B cell (primary cell): ENCODE results near the gene AGAP1. TPM values are rescaled to one million over a fixed set of nuclear protein-coding genes. Genes with fewer than 3 reads are reported as not detected.

Experiments used
- ATAC-seq: fragments of 200-7000 bp; cut with Tn5 transposase; one replicate; pipeline ENCODE4 v1.10.0; 2021; ENCODE audit warnings: low read depth, mild to moderate bottlenecking, moderate number of reproducible peaks, moderate library complexity
- CTCF ChIA-PET: fragments of 350-600 bp; sonication (Branson Sonifier 250); formaldehyde crosslinking; loops from one replicate; lab custom pipeline; 2021; ENCODE audit warnings: antibody characterized with exemption, inconsistent platforms; lab: Charles Lee
- POLR2A ChIA-PET: fragments of 350-600 bp; sonication (Branson Sonifier 250); formaldehyde crosslinking; loops from one replicate; lab custom pipeline; 2021; ENCODE audit warnings: antibody characterized with exemption; lab: Charles Lee
- DNase-seq: peaks from one replicate; pipeline ENCODE4 v3.0.0; 2013
- H2AFZ ChIP-seq: 2 replicates; pipeline ENCODE4 v1.6.1; 2012; ENCODE audit warnings: mild to moderate bottlenecking, low read depth, low read length; ENCODE audit not compliant: insufficient read depth, poor library complexity, severe bottlenecking
- H3K27ac ChIP-seq, 2 donors: 1 replicate in 1 of 2; 2 replicates in 1 of 2; pipeline ENCODE4 v1.5.1; 2012 to 2013; ENCODE audit warnings: low read length in 2 of 2, mild to moderate bottlenecking in 2 of 2, moderate library complexity in 1 of 2
- H3K27me3 ChIP-seq, 4 experiments: fragments of 200-600 bp in 1 of 4; sonication (generic) in 1 of 4; replicated peaks in 1 of 4; 1 replicate in 2 of 4; 2 replicates in 2 of 4; pipeline versions ENCODE4 v1.6.1 to v1.7.0; 2013 to 2016; ENCODE audit warnings: low read length in 3 of 4, mild to moderate bottlenecking in 2 of 4, mixed read lengths in 1 of 4, moderate library complexity in 1 of 4; ENCODE audit not compliant: insufficient read depth in 4 of 4, control insufficient read depth in 3 of 4; ENCODE audit errors: control extremely low read depth in 1 of 4
- H3K36me3 ChIP-seq, 2 experiments: replicated peaks in 1 of 2; 1 replicate in 1 of 2; 2 replicates in 1 of 2; pipeline versions ENCODE4 v1.6.1 to v1.7.1; 2013; ENCODE audit warnings: low read length in 1 of 2; ENCODE audit not compliant: insufficient read depth in 2 of 2, control insufficient read depth in 1 of 2; ENCODE audit errors: control extremely low read depth in 1 of 2, extremely low read depth in 1 of 2
- H3K4me1 ChIP-seq, 2 donors: fragments of 200-600 bp in 1 of 2; sonication (generic) in 1 of 2; 1 replicate in 1 of 2; 2 replicates in 1 of 2; pipeline versions ENCODE4 v1.5.1 to v1.6.1; 2013 to 2017; ENCODE audit warnings: low read length in 2 of 2; ENCODE audit not compliant: control insufficient read depth in 2 of 2, insufficient read depth in 2 of 2
- H3K4me2 ChIP-seq: replicated peaks from 2 replicates; pipeline ENCODE3; 2012; ENCODE audit warnings: mild to moderate bottlenecking, low read depth, low read length; ENCODE audit not compliant: poor library complexity, severe bottlenecking
- H3K4me3 ChIP-seq, 5 experiments: fragments of 200-600 bp in 1 of 5; sonication (generic) in 1 of 5; 1 replicate in 3 of 5; 2 replicates in 2 of 5; pipeline versions ENCODE4 v1.5.1 to v1.7.0; 2011 to 2016; ENCODE audit warnings: low read length in 4 of 5, mild to moderate bottlenecking in 4 of 5, low read depth in 2 of 5, control low read depth in 1 of 5, moderate library complexity in 1 of 5; ENCODE audit not compliant: insufficient read depth in 1 of 5; ENCODE audit errors: control extremely low read depth in 1 of 5, extremely low read depth in 1 of 5
- H3K79me2 ChIP-seq: fragments of 200-600 bp; sonication (generic); one replicate; pipeline ENCODE4 v1.6.0; 2016; ENCODE audit warnings: low read length; ENCODE audit not compliant: control insufficient read depth, insufficient read depth
- H3K9ac ChIP-seq: fragments of 200-600 bp; sonication (generic); 2 replicates; pipeline ENCODE4 v1.6.1; 2017; ENCODE audit warnings: mild to moderate bottlenecking, low read length, moderate library complexity
- H3K9me3 ChIP-seq, 3 donors: one replicate each; pipeline versions ENCODE4 v1.6.1 to v1.7.1; 2013; ENCODE audit warnings: low read length in 2 of 3; ENCODE audit not compliant: control insufficient read depth in 2 of 3, insufficient read depth in 1 of 3; ENCODE audit errors: control extremely low read depth in 1 of 3
- H4K20me1 ChIP-seq: 2 replicates; pipeline ENCODE4 v1.6.0; 2012; ENCODE audit warnings: mild to moderate bottlenecking, low read length; ENCODE audit not compliant: insufficient read depth, control insufficient read depth, poor library complexity, severe bottlenecking
- H3K27ac Mint-ChIP-seq: one replicate; pipeline ENCODE4 v1.8.0; 2021; ENCODE audit warnings: mixed read lengths
- H3K27me3 Mint-ChIP-seq: one replicate; pipeline ENCODE4 v1.8.0; 2021; ENCODE audit warnings: mixed read lengths
- H3K4me1 Mint-ChIP-seq: one replicate; pipeline ENCODE4 v1.8.0; 2021; ENCODE audit warnings: mixed read lengths
- H3K4me3 Mint-ChIP-seq: one replicate; pipeline ENCODE4 v1.8.0; 2021; ENCODE audit warnings: mixed read lengths
- H3K9me3 Mint-ChIP-seq: one replicate; pipeline ENCODE4 v1.8.0; 2022; ENCODE audit warnings: mixed read lengths; ENCODE audit not compliant: insufficient read depth
- EZH2 ChIP-seq: IDR thresholded peaks from 2 replicates; pipeline ENCODE4 v1.6.1; 2012; ENCODE audit warnings: borderline replicate concordance, low read depth, mild to moderate bottlenecking, moderate library complexity, low read length; ENCODE audit not compliant: insufficient read depth, poor library complexity, severe bottlenecking
- WGBS: methylation state at CpG from one replicate; pipeline ENCODE4 v1.1.5; 2013; ENCODE audit warnings: missing lambda C conversion rate; ENCODE audit not compliant: insufficient coverage; 5-methylcytosine and 5-hydroxymethylcytosine counted together
- intact Hi-C: fragments of 100-400 bp; cut with micrococcal nuclease; formaldehyde crosslinking; loops from one replicate; pipeline ENCODE4 v1.10.0; 2022
- polyA plus RNA-seq: library from polyadenylated mRNA; depleted of rRNA; stranded (reverse); fragments of >200 nt; gene quantifications from 2 replicates; pipeline ENCODE4 v1.2.3, GENCODE V29; 2012
- total RNA-seq, 2 donors: library from RNA; stranded (reverse); fragments of 120-200 nt in 1 of 2; gene quantifications; 1 replicate in 1 of 2; 2 replicates in 1 of 2; pipeline versions ENCODE4 v1.2.3 to v1.2.4, GENCODE V29; 2013 to 2022
- TF ChIP-seq, protein P1 (sequence below): fragments of 200-600 bp; IDR thresholded peaks from one replicate; pipeline ENCODE4 v1.8.0; 2022; ENCODE audit warnings: antibody characterized with exemption, mild to moderate bottlenecking

The AGAP1 gene
- total and polyA plus RNA-seq, 2 donors (not counting 1 experiment from before 2014, with no cell fraction given), result 0.01 TPM; not detected in 1

GRCh38 chr2:235594041-235594440 is 100.2 kb downstream of the AGAP1 start:
- DNase-seq (peak; percentile 25), ATAC-seq (no peak)
- H3K27me3 Mint-ChIP-seq, result peaks cover 3% of the 10 kb centered on the region
- Histone ChIP-seq H3K9ac (no peak overlapping the region), H3K4me1 (no peaks in the 10 kb centered on the region), H4K20me1 (no peaks in the 10 kb centered on the region), H3K36me3 (no peaks in the 10 kb centered on the region), H3K27ac (no peak overlapping the region), H2AFZ (no peak overlapping the region), H3K9me3 (no peaks in the 10 kb centered on the region), H3K4me3 (no peak overlapping the region), H3K27me3 (no peaks in the 10 kb centered on the region), H3K79me2 (no peaks in the 10 kb centered on the region), H3K4me2 (no peak overlapping the region)
- WGBS, result no CpG with 5 or more reads among the region's 3 CpGs
- intact Hi-C loops, result no loop called here
- TF ChIP-seq, protein P1, sequence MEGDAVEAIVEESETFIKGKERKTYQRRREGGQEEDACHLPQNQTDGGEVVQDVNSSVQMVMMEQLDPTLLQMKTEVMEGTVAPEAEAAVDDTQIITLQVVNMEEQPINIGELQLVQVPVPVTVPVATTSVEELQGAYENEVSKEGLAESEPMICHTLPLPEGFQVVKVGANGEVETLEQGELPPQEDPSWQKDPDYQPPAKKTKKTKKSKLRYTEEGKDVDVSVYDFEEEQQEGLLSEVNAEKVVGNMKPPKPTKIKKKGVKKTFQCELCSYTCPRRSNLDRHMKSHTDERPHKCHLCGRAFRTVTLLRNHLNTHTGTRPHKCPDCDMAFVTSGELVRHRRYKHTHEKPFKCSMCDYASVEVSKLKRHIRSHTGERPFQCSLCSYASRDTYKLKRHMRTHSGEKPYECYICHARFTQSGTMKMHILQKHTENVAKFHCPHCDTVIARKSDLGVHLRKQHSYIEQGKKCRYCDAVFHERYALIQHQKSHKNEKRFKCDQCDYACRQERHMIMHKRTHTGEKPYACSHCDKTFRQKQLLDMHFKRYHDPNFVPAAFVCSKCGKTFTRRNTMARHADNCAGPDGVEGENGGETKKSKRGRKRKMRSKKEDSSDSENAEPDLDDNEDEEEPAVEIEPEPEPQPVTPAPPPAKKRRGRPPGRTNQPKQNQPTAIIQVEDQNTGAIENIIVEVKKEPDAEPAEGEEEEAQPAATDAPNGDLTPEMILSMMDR, result peak; percentile 66
- no peak for TF ChIP-seq EZH2
- H3K27ac Mint-ChIP-seq, result no peak overlapping the region
- ChIA-PET CTCF (no interaction called here), POLR2A (no interaction called here)
- H3K9me3 Mint-ChIP-seq, result no peaks in the 10 kb centered on the region
- no peaks in the 10 kb centered on the region for H3K4me1 Mint-ChIP-seq
- H3K4me3 Mint-ChIP-seq, result no peak overlapping the region

DNA sequence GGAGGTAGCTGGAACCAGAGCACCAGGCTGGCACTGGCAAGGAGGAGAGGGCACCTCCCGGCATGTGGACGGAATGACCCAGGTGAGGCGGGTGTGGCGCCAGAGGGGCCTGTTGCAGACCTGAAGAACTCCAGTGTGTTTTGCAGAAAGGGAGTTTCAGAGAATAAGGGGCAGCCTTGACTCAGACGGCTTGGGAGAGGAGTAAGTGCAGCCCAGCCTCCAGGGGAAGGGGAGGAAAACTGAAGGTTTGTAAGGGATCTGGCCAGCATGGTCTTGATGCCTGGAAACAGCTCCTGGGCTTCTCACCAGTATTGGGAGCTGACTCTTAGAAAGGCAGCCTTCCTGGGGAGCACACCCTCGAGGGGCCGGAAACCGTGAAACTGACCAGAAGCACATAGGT is 101.1 kb downstream of the AGAP1 start:
- Histone ChIP-seq H3K4me2 (no peak overlapping the region), H4K20me1 (no peaks in the 10 kb centered on the region), H3K27ac (no peak overlapping the region), H3K27me3 (no peaks in the 10 kb centered on the region), H3K4me1 (no peaks in the 10 kb centered on the region), H3K4me3 (no peak overlapping the region), H3K36me3 (no peaks in the 10 kb centered on the region), H3K9ac (no peak overlapping the region), H3K79me2 (no peaks in the 10 kb centered on the region), H2AFZ (no peak overlapping the region), H3K9me3 (no peaks in the 10 kb centered on the region)
- ChIA-PET CTCF (interaction anchor here (1.1 kb wide), 1 partner anchor 151 kb away, joined by 4 read pairs; no protein-coding TSS in a partner anchor), POLR2A (no interaction called here)
- Mint-ChIP-seq H3K4me3 (no peak overlapping the region), H3K4me1 (no peaks in the 10 kb centered on the region), H3K9me3 (no peaks in the 10 kb centered on the region), H3K27me3 (peaks cover 3% of the 10 kb centered on the region), H3K27ac (no peak overlapping the region)
- DNase-seq, result no peak
- ATAC-seq, result no peak
- TF ChIP-seq EZH2, result no peak
- TF ChIP-seq, protein P1, result no peak
- intact Hi-C loops, result no loop called here
- WGBS, result 75% methylated on average over 8 of the region's 8 CpGs
